22Rv1 (cell line): ENCODE measurements around the gene P2RX3.

Experiments
- ZFX ChIP-seq: fragments of 450-650 bp; IDR thresholded peaks from 2 replicates; pipeline ENCODE4 v1.6.1; 2017; ENCODE audit warnings: antibody characterized with exemption, borderline replicate concordance
- TF ChIP-seq, protein P1 (sequence below): fragments of 450-650 bp; IDR thresholded peaks from 2 replicates; pipeline ENCODE4 v1.5.1; 2017; ENCODE audit warnings: mild to moderate bottlenecking

DNA sequence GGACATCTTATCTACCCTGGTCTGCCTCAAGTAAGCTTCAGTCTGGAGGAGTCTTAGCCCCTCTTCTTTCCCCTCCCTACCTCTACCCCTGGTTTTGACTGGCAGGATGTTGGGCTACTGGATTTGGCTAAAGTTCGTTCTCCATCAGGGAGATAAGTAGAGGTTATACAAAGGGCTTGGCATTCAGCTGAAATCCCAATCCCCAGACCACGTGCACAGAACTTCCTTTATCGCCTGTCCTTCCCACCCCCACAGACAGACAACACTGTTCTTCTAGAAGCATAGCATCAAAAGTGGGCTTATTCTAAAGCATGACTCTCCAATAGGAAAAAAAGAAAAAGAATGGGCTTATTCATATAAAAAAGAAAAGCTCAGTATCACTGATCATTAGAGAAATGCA is 35.0 kb downstream of the P2RX3 start:
- TF ChIP-seq, protein P1, sequence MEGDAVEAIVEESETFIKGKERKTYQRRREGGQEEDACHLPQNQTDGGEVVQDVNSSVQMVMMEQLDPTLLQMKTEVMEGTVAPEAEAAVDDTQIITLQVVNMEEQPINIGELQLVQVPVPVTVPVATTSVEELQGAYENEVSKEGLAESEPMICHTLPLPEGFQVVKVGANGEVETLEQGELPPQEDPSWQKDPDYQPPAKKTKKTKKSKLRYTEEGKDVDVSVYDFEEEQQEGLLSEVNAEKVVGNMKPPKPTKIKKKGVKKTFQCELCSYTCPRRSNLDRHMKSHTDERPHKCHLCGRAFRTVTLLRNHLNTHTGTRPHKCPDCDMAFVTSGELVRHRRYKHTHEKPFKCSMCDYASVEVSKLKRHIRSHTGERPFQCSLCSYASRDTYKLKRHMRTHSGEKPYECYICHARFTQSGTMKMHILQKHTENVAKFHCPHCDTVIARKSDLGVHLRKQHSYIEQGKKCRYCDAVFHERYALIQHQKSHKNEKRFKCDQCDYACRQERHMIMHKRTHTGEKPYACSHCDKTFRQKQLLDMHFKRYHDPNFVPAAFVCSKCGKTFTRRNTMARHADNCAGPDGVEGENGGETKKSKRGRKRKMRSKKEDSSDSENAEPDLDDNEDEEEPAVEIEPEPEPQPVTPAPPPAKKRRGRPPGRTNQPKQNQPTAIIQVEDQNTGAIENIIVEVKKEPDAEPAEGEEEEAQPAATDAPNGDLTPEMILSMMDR, result no peak
- no peak for TF ChIP-seq ZFX
